ENCODE data around the gene UGT1A9. TPM values are rescaled to one million over a fixed set of nuclear protein-coding genes. Genes with fewer than 3 reads are reported as not detected.

The UGT1A9 gene
- total and polyA plus RNA-seq, 2 experiments from 2014 or later = not detected

DNA sequence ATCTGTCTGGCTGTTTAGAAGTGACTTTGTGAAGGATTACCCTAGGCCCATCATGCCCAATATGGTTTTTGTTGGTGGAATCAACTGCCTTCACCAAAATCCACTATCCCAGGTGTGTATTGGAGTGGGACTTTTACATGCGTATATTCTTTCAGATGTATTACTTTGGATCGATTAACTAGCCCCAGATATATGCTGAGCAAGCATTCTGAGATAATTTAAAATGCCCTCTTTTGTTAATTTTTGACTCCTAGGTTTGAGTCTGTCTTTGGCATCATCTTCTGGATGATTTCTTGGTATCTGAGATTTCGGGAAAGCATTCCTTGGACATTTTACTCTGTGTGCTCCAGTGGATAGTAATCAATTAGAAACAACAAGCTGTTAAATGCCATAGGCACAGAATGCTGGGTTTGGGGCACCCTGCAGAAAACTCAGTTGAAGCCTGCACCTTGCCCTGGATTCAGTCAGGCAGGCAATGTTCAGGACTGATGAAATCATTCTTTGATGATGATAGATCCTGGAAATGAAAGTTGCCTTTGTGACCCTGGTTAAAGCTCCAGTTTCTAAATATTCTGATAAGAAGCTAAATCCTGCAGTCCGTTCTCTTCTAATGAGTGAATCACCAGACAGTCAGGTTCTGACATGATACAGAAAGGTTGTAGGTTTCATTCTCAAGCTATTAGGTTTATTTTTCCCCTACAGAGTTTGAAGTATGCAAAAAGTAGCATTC, 89.5 kb downstream of the UGT1A9 start (continued):
- TF ChIP-seq, protein P1, sequence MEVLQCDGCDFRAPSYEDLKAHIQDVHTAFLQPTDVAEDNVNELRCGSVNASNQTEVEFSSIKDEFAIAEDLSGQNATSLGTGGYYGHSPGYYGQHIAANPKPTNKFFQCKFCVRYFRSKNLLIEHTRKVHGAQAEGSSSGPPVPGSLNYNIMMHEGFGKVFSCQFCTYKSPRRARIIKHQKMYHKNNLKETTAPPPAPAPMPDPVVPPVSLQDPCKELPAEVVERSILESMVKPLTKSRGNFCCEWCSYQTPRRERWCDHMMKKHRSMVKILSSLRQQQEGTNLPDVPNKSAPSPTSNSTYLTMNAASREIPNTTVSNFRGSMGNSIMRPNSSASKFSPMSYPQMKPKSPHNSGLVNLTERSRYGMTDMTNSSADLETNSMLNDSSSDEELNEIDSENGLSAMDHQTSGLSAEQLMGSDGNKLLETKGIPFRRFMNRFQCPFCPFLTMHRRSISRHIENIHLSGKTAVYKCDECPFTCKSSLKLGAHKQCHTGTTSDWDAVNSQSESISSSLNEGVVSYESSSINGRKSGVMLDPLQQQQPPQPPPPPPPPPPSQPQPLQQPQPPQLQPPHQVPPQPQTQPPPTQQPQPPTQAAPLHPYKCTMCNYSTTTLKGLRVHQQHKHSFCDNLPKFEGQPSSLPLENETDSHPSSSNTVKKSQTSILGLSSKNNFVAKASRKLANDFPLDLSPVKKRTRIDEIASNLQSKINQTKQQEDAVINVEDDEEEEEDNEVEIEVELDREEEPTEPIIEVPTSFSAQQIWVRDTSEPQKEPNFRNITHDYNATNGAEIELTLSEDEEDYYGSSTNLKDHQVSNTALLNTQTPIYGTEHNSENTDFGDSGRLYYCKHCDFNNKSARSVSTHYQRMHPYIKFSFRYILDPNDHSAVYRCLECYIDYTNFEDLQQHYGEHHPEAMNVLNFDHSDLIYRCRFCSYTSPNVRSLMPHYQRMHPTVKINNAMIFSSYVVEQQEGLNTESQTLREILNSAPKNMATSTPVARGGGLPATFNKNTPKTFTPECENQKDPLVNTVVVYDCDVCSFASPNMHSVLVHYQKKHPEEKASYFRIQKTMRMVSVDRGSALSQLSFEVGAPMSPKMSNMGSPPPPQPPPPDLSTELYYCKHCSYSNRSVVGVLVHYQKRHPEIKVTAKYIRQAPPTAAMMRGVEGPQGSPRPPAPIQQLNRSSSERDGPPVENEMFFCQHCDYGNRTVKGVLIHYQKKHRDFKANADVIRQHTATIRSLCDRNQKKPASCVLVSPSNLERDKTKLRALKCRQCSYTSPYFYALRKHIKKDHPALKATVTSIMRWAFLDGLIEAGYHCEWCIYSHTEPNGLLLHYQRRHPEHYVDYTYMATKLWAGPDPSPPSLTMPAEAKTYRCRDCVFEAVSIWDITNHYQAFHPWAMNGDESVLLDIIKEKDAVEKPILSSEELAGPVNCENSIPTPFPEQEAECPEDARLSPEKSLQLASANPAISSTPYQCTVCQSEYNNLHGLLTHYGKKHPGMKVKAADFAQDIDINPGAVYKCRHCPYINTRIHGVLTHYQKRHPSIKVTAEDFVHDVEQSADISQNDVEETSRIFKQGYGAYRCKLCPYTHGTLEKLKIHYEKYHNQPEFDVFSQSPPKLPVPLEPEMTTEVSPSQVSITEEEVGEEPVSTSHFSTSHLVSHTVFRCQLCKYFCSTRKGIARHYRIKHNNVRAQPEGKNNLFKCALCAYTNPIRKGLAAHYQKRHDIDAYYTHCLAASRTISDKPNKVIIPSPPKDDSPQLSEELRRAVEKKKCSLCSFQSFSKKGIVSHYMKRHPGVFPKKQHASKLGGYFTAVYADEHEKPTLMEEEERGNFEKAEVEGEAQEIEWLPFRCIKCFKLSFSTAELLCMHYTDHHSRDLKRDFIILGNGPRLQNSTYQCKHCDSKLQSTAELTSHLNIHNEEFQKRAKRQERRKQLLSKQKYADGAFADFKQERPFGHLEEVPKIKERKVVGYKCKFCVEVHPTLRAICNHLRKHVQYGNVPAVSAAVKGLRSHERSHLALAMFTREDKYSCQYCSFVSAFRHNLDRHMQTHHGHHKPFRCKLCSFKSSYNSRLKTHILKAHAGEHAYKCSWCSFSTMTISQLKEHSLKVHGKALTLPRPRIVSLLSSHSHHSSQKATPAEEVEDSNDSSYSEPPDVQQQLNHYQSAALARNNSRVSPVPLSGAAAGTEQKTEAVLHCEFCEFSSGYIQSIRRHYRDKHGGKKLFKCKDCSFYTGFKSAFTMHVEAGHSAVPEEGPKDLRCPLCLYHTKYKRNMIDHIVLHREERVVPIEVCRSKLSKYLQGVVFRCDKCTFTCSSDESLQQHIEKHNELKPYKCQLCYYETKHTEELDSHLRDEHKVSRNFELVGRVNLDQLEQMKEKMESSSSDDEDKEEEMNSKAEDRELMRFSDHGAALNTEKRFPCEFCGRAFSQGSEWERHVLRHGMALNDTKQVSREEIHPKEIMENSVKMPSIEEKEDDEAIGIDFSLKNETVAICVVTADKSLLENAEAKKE (CRISPR knock-in tag; IDR thresholded peaks at IDR 0.05) = no peak
- TF ChIP-seq POLR2AphosphoS5 (IDR thresholded peaks at IDR 0.05; ENCODE audit: low read depth) (no peak), EZH2 (IDR thresholded peaks at IDR 0.05; ENCODE audit: low read depth, unreplicated experiment) (no peak), JUNB (IDR thresholded peaks at IDR 0.05; ENCODE audit: unreplicated experiment) (no peak), STAT1 (IDR thresholded peaks at IDR 0.05; ENCODE audit: unreplicated experiment) (no peak), ZNF114 (CRISPR knock-in tag; IDR thresholded peaks at IDR 0.05) (no peak), EZH2phosphoT487 (IDR thresholded peaks at IDR 0.05; ENCODE audit: unreplicated experiment) (no peak), NANOG (IDR thresholded peaks at IDR 0.05; ENCODE audit: borderline replicate concordance) (no peak)
- TF ChIP-seq, protein P2, sequence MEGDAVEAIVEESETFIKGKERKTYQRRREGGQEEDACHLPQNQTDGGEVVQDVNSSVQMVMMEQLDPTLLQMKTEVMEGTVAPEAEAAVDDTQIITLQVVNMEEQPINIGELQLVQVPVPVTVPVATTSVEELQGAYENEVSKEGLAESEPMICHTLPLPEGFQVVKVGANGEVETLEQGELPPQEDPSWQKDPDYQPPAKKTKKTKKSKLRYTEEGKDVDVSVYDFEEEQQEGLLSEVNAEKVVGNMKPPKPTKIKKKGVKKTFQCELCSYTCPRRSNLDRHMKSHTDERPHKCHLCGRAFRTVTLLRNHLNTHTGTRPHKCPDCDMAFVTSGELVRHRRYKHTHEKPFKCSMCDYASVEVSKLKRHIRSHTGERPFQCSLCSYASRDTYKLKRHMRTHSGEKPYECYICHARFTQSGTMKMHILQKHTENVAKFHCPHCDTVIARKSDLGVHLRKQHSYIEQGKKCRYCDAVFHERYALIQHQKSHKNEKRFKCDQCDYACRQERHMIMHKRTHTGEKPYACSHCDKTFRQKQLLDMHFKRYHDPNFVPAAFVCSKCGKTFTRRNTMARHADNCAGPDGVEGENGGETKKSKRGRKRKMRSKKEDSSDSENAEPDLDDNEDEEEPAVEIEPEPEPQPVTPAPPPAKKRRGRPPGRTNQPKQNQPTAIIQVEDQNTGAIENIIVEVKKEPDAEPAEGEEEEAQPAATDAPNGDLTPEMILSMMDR (conservative IDR thresholded peaks at IDR 0.05; ENCODE audit: low read depth in 2 of 2) = no peak
- TF ChIP-seq, protein P3, sequence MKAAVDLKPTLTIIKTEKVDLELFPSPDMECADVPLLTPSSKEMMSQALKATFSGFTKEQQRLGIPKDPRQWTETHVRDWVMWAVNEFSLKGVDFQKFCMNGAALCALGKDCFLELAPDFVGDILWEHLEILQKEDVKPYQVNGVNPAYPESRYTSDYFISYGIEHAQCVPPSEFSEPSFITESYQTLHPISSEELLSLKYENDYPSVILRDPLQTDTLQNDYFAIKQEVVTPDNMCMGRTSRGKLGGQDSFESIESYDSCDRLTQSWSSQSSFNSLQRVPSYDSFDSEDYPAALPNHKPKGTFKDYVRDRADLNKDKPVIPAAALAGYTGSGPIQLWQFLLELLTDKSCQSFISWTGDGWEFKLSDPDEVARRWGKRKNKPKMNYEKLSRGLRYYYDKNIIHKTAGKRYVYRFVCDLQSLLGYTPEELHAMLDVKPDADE (IDR thresholded peaks at IDR 0.05) = no peak

All from GM23338 (cell line).